Fibroblast of lung (primary cell): Measurements from ENCODE around the gene EFNA5. TPM values are rescaled to one million over a fixed set of nuclear protein-coding genes. Genes with fewer than 3 reads are reported as not detected.

Experiments used
- DNase-seq, 2 donors: peaks; one replicate each; pipeline versions ENCODE4 v3.0.0 to v3.0.0-alpha.2; 2010; ENCODE audit warnings: low read depth in 2 of 2
- H2AFZ ChIP-seq: 2 replicates; pipeline ENCODE4 v1.5.1; 2012; ENCODE audit warnings: low read length, control low read depth, inconsistent platforms
- H3K27ac ChIP-seq: 2 replicates; pipeline ENCODE4 v1.5.1; 2011; ENCODE audit warnings: low read length, control low read depth; ENCODE audit not compliant: insufficient read depth
- H3K27me3 ChIP-seq: 2 replicates; pipeline ENCODE4 v1.5.1; 2011; ENCODE audit warnings: mild to moderate bottlenecking, low read length; ENCODE audit not compliant: control insufficient read depth, insufficient read depth
- H3K36me3 ChIP-seq: 2 replicates; pipeline ENCODE4 v1.5.1; 2011; ENCODE audit warnings: low read length; ENCODE audit not compliant: control insufficient read depth, insufficient read depth
- H3K4me1 ChIP-seq: 2 replicates; pipeline ENCODE4 v1.5.1; 2011; ENCODE audit warnings: low read length; ENCODE audit not compliant: control insufficient read depth, insufficient read depth; ENCODE audit errors: extremely low read depth
- H3K4me2 ChIP-seq: 2 replicates; pipeline ENCODE4 v1.5.1; 2011; ENCODE audit warnings: low read length, control low read depth; ENCODE audit not compliant: insufficient read depth; ENCODE audit errors: extremely low read depth
- H3K4me3 ChIP-seq, 4 experiments: fragments of 200-600 bp in 1 of 4; sonication (generic) in 1 of 4; replicated peaks in 1 of 4; 2 replicates each; pipeline ENCODE4 v1.5.1; 2011 to 2016; ENCODE audit warnings: low read length in 4 of 4, low read depth in 3 of 4, mild to moderate bottlenecking in 3 of 4, control low read depth in 2 of 4, inconsistent platforms in 1 of 4, mixed read lengths in 1 of 4; ENCODE audit not compliant: insufficient read depth in 1 of 4; ENCODE audit errors: control extremely low read depth in 1 of 4
- H3K79me2 ChIP-seq: 2 replicates; pipeline ENCODE4 v1.5.1; 2012; ENCODE audit warnings: mild to moderate bottlenecking, low read length, inconsistent platforms; ENCODE audit not compliant: control insufficient read depth, insufficient read depth
- H3K9ac ChIP-seq: 2 replicates; pipeline ENCODE4 v1.5.1; 2011; ENCODE audit warnings: mild to moderate bottlenecking, low read length, control low read depth; ENCODE audit not compliant: insufficient read depth
- H3K9me3 ChIP-seq: 2 replicates; pipeline ENCODE4 v1.5.1; 2012; ENCODE audit warnings: low read depth, low read length; ENCODE audit not compliant: control insufficient read depth, insufficient read depth
- H4K20me1 ChIP-seq: 2 replicates; pipeline ENCODE4 v1.5.1; 2011; ENCODE audit warnings: low read length; ENCODE audit not compliant: control insufficient read depth, insufficient read depth; ENCODE audit errors: extremely low read depth
- EZH2 ChIP-seq: IDR thresholded peaks from 2 replicates; pipeline ENCODE4 v1.5.1; 2012; ENCODE audit warnings: low read length, control low read depth, mild to moderate bottlenecking; ENCODE audit errors: missing control alignments
- polyA plus RNA-seq, 2 donors: library from polyadenylated mRNA; depleted of rRNA in 1 of 2; stranded (reverse) in 1 of 2; unstranded in 1 of 2; fragments of >200 nt; gene quantifications; 2 replicates each; pipeline ENCODE4 v1.2.1, GENCODE V29; 2011 to 2012; ENCODE audit warnings: missing spikeins in 1 of 2
- total RNA-seq: library from RNA; depleted of rRNA; stranded (reverse); fragments of >200 nt; gene quantifications from 2 replicates; pipeline ENCODE4 v1.2.1, GENCODE V29; 2014
- TF ChIP-seq, protein P1 (sequence below), 2 donors: IDR thresholded peaks in 1 of 2; conservative IDR thresholded peaks in 1 of 2; 1 replicate in 1 of 2; 2 replicates in 1 of 2; pipeline ENCODE4 v1.5.1; 2011 to 2012; ENCODE audit warnings: low read length in 2 of 2, control low read depth in 1 of 2, inconsistent platforms in 1 of 2, low read depth in 1 of 2, mild to moderate bottlenecking in 1 of 2

The EFNA5 gene
- total and polyA plus RNA-seq, 2 donors (not counting 1 experiment from before 2014, with no cell fraction given): 3.5 to 3.7 TPM

- H3K27me3 ChIP-seq: no peaks in the 10 kb centered on the region
- H3K4me2 ChIP-seq: no peak overlapping the region
- H3K27ac ChIP-seq: no peak overlapping the region
- H3K79me2 ChIP-seq: no peaks in the 10 kb centered on the region
- no peaks in the 10 kb centered on the region for H4K20me1 ChIP-seq
- no peak overlapping the region for H3K9ac ChIP-seq
- no peak overlapping the region for H3K4me3 ChIP-seq
- H2AFZ ChIP-seq: no peak overlapping the region
- no peak for DNase-seq
- H3K9me3 ChIP-seq: no peaks in the 10 kb centered on the region
- no peaks in the 10 kb centered on the region for H3K36me3 ChIP-seq
- no peaks in the 10 kb centered on the region for H3K4me1 ChIP-seq
- no peak for TF ChIP-seq EZH2
- TF ChIP-seq, protein P1, sequence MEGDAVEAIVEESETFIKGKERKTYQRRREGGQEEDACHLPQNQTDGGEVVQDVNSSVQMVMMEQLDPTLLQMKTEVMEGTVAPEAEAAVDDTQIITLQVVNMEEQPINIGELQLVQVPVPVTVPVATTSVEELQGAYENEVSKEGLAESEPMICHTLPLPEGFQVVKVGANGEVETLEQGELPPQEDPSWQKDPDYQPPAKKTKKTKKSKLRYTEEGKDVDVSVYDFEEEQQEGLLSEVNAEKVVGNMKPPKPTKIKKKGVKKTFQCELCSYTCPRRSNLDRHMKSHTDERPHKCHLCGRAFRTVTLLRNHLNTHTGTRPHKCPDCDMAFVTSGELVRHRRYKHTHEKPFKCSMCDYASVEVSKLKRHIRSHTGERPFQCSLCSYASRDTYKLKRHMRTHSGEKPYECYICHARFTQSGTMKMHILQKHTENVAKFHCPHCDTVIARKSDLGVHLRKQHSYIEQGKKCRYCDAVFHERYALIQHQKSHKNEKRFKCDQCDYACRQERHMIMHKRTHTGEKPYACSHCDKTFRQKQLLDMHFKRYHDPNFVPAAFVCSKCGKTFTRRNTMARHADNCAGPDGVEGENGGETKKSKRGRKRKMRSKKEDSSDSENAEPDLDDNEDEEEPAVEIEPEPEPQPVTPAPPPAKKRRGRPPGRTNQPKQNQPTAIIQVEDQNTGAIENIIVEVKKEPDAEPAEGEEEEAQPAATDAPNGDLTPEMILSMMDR (conservative IDR thresholded peaks at IDR 0.05 in 1 of 2, IDR thresholded peaks at IDR 0.05 in 1 of 2; ENCODE audit: low read depth in 1 of 2, low read length in 2 of 2): no peak
These were observed 206.3 kb downstream of the EFNA5 start for GRCh38 chr5:107464416-107464815.

DNA sequence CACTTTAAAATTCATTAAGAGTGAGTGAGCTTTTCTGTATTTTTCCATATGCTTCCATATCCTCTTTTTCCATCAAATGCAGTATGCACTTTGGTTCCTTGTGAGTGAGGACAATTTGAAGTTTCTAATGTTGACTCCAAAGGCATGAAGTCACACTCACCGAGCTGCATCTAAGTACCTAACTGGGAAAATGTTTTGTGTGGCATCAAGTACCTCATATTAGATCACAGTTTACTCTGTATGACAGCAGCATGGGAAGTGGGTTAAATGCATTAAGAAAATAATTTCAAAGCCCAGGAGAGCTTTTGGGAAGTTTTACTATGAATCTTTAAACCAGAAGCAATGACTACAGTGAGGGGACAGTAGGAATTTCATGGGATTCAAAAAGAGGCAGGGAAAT is 207.0 kb downstream of the EFNA5 start:
- no peak overlapping the region for H2AFZ ChIP-seq
- no peaks in the 10 kb centered on the region for H3K9me3 ChIP-seq
- no peak for DNase-seq
- no peaks in the 10 kb centered on the region for H3K4me1 ChIP-seq
- no peaks in the 10 kb centered on the region for H3K27me3 ChIP-seq
- TF ChIP-seq, protein P1 (conservative IDR thresholded peaks at IDR 0.05 in 1 of 2, IDR thresholded peaks at IDR 0.05 in 1 of 2; ENCODE audit: low read depth in 1 of 2, low read length in 2 of 2): no peak
- TF ChIP-seq EZH2: no peak
- no peak overlapping the region for H3K4me3 ChIP-seq
- H3K4me2 ChIP-seq: no peak overlapping the region
- no peak overlapping the region for H3K9ac ChIP-seq
- no peaks in the 10 kb centered on the region for H3K79me2 ChIP-seq
- H3K36me3 ChIP-seq: no peaks in the 10 kb centered on the region
- H4K20me1 ChIP-seq: no peaks in the 10 kb centered on the region
- no peak overlapping the region for H3K27ac ChIP-seq

GRCh38 chr5:107461770-107462169 is 209.0 kb downstream of the EFNA5 start:
- H3K4me2 ChIP-seq: no peak overlapping the region
- no peaks in the 10 kb centered on the region for H3K4me1 ChIP-seq
- H2AFZ ChIP-seq: no peak overlapping the region
- H3K9me3 ChIP-seq: no peaks in the 10 kb centered on the region
- H3K4me3 ChIP-seq: no peak overlapping the region
- H4K20me1 ChIP-seq: no peaks in the 10 kb centered on the region
- TF ChIP-seq, protein P1 (conservative IDR thresholded peaks at IDR 0.05 in 1 of 2, IDR thresholded peaks at IDR 0.05 in 1 of 2; ENCODE audit: low read depth in 1 of 2, low read length in 2 of 2): no peak
- TF ChIP-seq EZH2: no peak
- no peaks in the 10 kb centered on the region for H3K36me3 ChIP-seq
- H3K27me3 ChIP-seq: no peaks in the 10 kb centered on the region
- H3K9ac ChIP-seq: no peak overlapping the region
- H3K27ac ChIP-seq: no peak overlapping the region
- no peak for DNase-seq
- H3K79me2 ChIP-seq: no peaks in the 10 kb centered on the region
